HG03575 (cell line): ENCODE data around the gene AGPAT2.

ENCODE experiments used
- ATAC-seq: cut with Tn5 transposase; IDR thresholded peaks from one replicate; pipeline ENCODE4 v1.9.1; 2021; ENCODE audit not compliant: unreplicated experiment, insufficient number of reproducible peaks, low FRiP score; ENCODE audit errors: extremely low read depth

The AGPAT2 gene

GRCh38 chr9:136686794-136687711 is at the start of gene AGPAT2:
AGPAT2 (minus strand) TSS chr9:136687457; CDS start chr9:136687357, 100 bp downstream.
- ATAC-seq: no peak

GRCh38 chr9:136735812-136736480 is 48.7 kb upstream of the AGPAT2 start:
- ATAC-seq: no peak

DNA sequence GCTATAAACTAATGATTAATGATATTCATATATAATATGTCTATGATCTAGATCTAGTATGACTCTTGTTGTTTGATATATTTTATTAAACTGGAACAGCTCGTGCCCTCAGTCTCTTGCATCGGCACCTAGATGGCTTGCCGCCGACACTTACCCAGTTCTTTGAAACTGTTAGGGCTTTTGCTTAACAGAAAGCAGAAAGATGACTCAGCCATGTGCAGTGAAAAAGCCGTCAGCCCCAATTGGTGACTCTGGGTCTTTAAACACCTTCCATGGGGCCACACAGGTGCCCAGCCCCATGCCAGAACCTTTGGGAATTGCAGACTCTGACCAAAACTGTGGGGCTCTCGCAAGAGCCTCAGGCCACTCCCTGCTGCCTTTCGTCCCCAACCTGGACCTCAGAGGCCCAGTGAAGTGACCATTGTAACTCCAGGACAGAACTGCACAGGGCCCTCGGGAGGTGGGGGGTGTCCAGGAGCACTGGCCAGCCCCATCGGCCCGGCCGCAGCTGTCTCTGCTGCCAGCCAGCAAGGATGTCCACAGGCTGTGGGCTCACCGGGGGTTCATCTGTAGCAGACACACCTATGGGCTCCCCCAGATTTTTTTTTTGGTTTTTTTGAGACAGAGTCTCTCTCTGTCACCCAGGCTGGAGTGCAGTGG is 47.7 kb upstream of the AGPAT2 start:
- ATAC-seq: no peak

- no peak for ATAC-seq
Observed at GRCh38 chr9:136733611-136734010, 46.4 kb upstream of the AGPAT2 start.

GRCh38 chr9:136732444-136733178 is 45.4 kb upstream of the AGPAT2 start:
- ATAC-seq: no peak

DNA sequence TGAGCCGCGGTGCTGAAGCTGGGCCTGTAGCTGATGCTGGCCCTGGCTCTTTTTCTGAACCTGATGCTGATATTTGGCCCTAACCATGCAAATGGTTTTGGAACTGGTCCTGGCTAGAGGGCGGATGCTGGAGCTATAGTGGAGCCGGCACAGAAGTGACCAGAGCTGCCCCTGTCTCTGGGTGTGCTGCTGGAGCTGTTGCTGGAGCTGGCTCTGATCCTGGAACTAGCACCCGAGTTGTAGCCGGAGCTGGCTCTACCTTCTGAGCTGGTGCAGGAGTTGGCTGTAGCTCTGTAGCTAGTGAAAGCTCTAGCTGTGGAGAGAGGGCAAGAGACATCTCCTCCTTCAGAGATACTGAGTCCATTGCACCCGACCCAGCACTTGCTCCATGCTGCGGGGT is 42.7 kb upstream of the AGPAT2 start:
- no peak for ATAC-seq

GRCh38 chr9:136729144-136729543 is 41.9 kb upstream of the AGPAT2 start:
- no peak for ATAC-seq

DNA sequence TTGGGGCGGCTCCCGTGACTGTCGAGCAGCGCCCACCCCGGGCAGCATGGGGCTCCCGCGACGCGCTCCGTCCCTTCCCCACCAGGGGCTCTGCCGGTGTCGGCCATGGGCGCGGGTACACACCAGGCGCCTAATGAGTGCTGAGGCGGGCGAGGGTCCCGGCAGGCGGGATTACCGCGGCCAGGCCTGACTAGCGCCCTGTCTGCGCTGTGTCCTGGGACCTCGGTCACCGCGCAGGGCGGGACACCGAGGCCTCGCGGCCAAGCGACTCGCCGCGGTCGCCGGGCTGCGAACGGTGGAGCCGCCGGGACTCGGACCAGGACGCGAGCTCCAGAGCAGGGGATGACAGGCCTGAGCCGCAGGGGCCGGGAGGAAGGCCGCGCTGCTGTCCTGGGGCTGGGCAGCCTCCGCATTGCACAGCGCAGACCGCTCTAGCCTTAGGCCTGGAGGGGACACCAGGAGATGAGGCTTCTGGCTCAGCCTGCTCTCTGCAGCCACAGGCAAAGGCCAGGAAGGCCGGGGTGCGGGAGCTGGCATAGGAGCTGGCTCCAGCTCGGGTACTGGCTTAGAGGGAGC is 41.4 kb upstream of the AGPAT2 start:
- ATAC-seq: no peak

- no peak for ATAC-seq
Observed at GRCh38 chr9:136728080-136728547, 40.9 kb upstream of the AGPAT2 start.

DNA sequence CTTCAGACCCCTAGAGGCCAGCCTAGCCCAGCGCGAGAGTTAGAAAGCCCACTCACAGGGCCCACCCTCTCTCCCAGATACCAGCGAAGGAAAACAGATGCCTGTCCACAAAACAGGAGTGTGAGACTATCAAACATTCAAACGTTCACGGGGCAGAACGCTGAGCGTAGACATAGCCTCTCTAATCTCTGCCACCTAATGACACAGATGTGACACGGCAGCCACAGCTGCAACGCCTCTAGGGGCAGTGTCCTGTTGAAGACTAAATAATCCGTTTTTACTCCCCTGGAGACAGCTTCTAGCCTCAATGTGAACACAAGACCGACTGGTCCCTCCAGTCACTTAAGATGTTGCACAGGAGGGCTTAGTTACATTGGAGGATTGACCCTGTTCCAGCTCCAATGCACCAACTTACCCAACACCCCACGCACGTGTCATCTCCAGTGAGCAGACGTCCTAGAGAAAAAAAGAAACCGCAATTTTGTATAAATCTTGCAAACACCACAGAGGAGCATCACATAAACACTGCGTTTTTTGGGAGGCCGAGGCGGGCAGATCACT is 39.5 kb upstream of the AGPAT2 start:
- ATAC-seq: no peak

DNA sequence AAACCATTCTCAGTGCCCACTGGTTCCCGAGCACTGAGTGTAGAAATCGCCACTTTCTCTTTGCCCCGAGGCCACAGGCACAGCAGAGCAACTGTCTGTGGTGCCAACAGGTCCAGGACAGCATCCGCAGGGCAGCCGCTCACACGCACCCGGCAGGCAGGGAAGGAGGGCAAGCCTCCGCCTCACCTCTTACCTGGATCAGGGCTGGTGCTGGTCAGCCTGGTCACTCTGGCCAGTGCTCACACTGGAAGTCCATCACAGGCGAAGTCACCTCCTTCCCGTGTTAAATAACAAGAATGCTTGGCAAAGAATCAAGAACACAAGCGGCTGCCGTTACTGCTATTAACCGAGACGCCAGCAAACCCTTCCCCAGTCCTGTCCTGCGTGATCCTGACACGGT is 38.9 kb upstream of the AGPAT2 start:
- no peak for ATAC-seq

DNA sequence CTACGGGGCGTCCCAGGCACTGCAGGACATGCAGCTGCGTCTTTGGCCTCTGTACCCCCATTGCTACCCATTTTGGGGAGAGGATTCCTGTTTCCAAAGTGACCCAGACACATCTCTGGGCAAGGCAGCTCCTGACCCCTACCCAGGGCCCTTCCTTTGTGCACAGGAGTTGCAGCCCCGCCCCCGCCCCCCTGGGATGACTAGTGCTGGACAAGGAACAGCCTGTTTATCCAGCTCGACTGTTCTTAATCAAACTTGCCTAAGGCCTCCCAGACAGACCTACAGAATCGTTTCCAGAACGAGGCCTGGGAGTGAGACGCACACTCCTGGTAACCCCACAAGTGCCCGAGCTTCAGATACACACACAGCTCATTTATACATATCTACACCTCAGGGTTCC is 38.4 kb upstream of the AGPAT2 start:
- ATAC-seq: no peak

DNA sequence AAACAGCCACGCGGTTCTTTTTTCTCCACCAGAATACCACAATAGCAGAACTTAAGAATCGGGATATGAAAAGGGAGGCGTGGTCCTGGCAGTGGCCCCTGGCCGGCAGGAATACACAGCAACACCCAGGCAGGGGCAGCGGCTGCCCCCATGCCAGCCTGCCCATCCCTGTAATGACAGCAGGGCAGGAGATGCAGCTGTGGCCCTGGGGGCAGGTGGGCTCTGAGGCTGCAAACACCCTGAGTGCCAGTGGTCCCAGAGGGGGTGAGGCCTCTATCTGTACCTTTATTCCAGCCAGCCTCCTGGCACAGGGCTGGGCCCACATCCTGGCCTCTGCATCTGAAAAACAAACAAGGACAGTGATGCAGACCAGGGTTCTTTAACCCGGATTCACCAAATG is 37.5 kb upstream of the AGPAT2 start:
- no peak for ATAC-seq

DNA sequence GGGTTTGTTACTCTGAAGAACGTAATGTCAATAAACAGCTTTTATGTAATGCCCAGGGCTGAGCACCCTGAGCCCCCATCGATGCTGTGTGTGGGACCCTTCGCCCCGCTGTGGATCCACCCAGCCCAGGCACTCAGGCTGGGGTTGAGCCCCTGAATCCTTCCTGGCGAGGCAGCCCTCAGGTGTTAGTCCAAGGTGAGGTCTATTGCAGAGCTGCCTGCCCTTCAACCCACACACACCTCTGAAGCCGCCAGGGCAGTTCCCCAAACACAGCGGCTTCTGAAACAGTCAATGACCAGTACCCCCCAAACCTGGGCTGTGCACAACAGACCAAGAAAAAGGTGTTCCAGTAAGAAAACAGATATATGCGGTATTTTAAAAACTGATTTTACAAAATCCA is 36.7 kb upstream of the AGPAT2 start:
- no peak for ATAC-seq

DNA sequence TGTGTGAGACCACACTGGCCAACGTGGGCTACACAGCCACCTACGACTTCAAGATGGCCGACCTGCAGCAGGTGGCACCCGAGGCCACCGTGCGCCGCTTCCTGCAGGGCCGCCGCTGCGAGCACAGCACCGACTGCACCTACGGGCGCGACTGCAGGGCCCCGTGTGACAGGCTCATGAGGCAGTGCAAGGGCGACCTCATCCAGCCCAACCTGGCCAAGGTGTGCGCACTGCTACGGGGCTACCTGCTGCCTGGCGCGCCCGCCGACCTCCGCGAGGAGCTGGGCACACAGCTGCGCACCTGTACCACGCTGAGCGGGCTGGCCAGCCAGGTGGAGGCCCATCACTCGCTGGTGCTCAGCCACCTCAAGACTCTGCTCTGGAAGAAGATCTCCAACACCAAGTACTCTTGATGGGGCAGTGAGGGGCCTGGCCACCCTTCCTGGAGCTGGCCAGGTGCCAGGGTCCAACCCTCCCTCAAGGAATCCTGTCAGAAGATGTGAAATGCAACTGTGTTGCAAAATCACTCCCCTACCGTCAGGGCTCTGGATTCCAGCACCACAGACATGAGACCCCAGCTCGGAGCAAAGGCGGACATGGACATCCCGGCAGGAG is 36.2 kb upstream of the AGPAT2 start:
- ATAC-seq: no peak

DNA sequence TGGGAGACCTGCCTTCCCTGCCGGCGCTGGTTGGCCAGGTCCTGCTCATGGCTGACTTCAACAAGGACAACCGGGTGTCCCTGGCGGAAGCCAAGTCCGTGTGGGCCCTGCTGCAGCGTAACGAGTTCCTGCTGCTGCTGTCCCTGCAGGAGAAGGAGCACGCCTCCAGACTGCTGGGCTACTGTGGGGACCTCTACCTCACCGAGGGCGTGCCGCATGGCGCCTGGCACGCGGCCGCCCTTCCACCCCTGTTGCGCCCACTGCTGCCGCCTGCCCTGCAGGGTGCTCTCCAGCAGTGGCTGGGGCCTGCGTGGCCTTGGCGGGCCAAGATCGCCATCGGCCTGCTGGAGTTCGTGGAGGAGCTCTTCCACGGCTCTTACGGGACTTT is 35.7 kb upstream of the AGPAT2 start:
- ATAC-seq: no peak

- ATAC-seq: no peak
Observed at GRCh38 chr9:136722093-136722968, 35.1 kb upstream of the AGPAT2 start.
